HEK293 (cell line): Measurements from ENCODE around the gene SH3RF3.

Experiments
- AEBP2 ChIP-seq: fragments of 450-650 bp; formaldehyde crosslinking; IDR thresholded peaks from 2 replicates; pipeline ENCODE4 v1.5.1; 2016; ENCODE audit warnings: missing biosample characterization, missing genetic modification characterization, borderline replicate concordance
- BCL6B ChIP-seq: fragments of 450-650 bp; formaldehyde crosslinking; IDR thresholded peaks from 2 replicates; pipeline ENCODE4 v1.5.1; 2017; ENCODE audit warnings: missing biosample characterization, missing genetic modification characterization
- CTCF ChIP-seq: fragments of 450-650 bp; formaldehyde crosslinking; IDR thresholded peaks from 2 replicates; pipeline ENCODE4 v1.5.1; 2016; ENCODE audit warnings: missing biosample characterization, missing genetic modification characterization
- KLF17 ChIP-seq: fragments of 450-650 bp; formaldehyde crosslinking; IDR thresholded peaks from 2 replicates; pipeline ENCODE4 v1.5.1; 2016; ENCODE audit warnings: missing biosample characterization, missing genetic modification characterization
- RBAK ChIP-seq: fragments of 450-650 bp; formaldehyde crosslinking; IDR thresholded peaks from 2 replicates; pipeline ENCODE4 v1.5.1; 2016; ENCODE audit warnings: missing biosample characterization, missing genetic modification characterization
- TSHZ1 ChIP-seq: fragments of 450-650 bp; formaldehyde crosslinking; IDR thresholded peaks from 2 replicates; pipeline ENCODE4 v1.5.1; 2016; ENCODE audit warnings: missing biosample characterization, missing genetic modification characterization, borderline replicate concordance
- ZBTB21 ChIP-seq: fragments of 450-650 bp; formaldehyde crosslinking; IDR thresholded peaks from 2 replicates; pipeline ENCODE4 v1.5.1; 2017; ENCODE audit warnings: missing biosample characterization, missing genetic modification characterization
- ZBTB7A ChIP-seq: fragments of 450-650 bp; formaldehyde crosslinking; IDR thresholded peaks from 2 replicates; pipeline ENCODE4 v1.5.1; 2016; ENCODE audit warnings: low read depth, missing biosample characterization, missing genetic modification characterization
- ZFP3 ChIP-seq: fragments of 450-650 bp; formaldehyde crosslinking; IDR thresholded peaks from 2 replicates; pipeline ENCODE4 v1.5.1; 2016; ENCODE audit warnings: low read depth, missing biosample characterization, missing genetic modification characterization
- ZNF214 ChIP-seq: fragments of 450-650 bp; formaldehyde crosslinking; IDR thresholded peaks from 2 replicates; pipeline ENCODE4 v1.5.1; 2017; ENCODE audit warnings: missing biosample characterization, mild to moderate bottlenecking, missing genetic modification characterization, borderline replicate concordance
- ZNF223 ChIP-seq: fragments of 450-650 bp; formaldehyde crosslinking; IDR thresholded peaks from 2 replicates; pipeline ENCODE4 v1.5.1; 2016; ENCODE audit warnings: missing biosample characterization, missing genetic modification characterization
- ZNF239 ChIP-seq: fragments of 450-650 bp; formaldehyde crosslinking; IDR thresholded peaks from 2 replicates; pipeline ENCODE4 v1.5.1; 2016; ENCODE audit warnings: missing biosample characterization, missing genetic modification characterization
- ZNF311 ChIP-seq: fragments of 450-650 bp; formaldehyde crosslinking; IDR thresholded peaks from 2 replicates; pipeline ENCODE4 v1.5.1; 2017; ENCODE audit warnings: missing biosample characterization, missing genetic modification characterization, borderline replicate concordance
- ZNF843 ChIP-seq: fragments of 450-650 bp; formaldehyde crosslinking; IDR thresholded peaks from 2 replicates; pipeline ENCODE4 v1.5.1; 2016; ENCODE audit warnings: missing biosample characterization, missing genetic modification characterization

GRCh38 chr2:109118321-109118720 lies 10.7 kb upstream of the SH3RF3 start:
- TF ChIP-seq CTCF (tag by site-specific recombination) (no peak), ZNF214 (no peak), ZBTB7A (tag by site-specific recombination) (no peak), ZNF223 (tag by site-specific recombination) (no peak), ZNF311 (tag by site-specific recombination) (no peak), ZNF239 (tag by site-specific recombination) (no peak), ZBTB21 (tag by site-specific recombination) (no peak), ZNF843 (tag by site-specific recombination) (no peak), BCL6B (tag by site-specific recombination) (no peak), RBAK (tag by site-specific recombination) (no peak), KLF17 (tag by site-specific recombination) (no peak), AEBP2 (tag by site-specific recombination) (no peak), ZFP3 (tag by site-specific recombination) (no peak), TSHZ1 (no peak)
